IMR-90 (cell line): ENCODE measurements around the gene CUL9. TPM values are rescaled to one million over a fixed set of nuclear protein-coding genes. Genes with fewer than 3 reads are reported as not detected.
"Not testable (repeated sequence)": the region's sequence is repeated elsewhere in the genome, so short reads cannot be mapped to it uniquely, and the experiment has no call there.

Source experiments
- ATAC-seq: fragments of 200-7000 bp; cut with Tn5 transposase; 2 replicates; pipeline ENCODE4 v1.9.1; 2020; ENCODE audit warnings: low read depth, mild to moderate bottlenecking, moderate library complexity
- BruUV-seq: library from RNA; stranded (reverse); fragments of 400-500 nt; replicated peaks from 2 replicates; lab custom pipeline; 2021; lab: Mats Ljungman, UMichigan
- CTCF ChIA-PET: fragments of 300-600 bp; formaldehyde crosslinking; extraction: SDS; loops from one replicate; lab custom pipeline; 2021; ENCODE audit warnings: antibody characterized with exemption; lab: Yijun Ruan, JAX
- POLR2A ChIA-PET: fragments of 300-600 bp; sonication (Branson Sonifier 250); formaldehyde crosslinking; loops from one replicate; lab custom pipeline; 2022; ENCODE audit warnings: antibody characterized with exemption; ENCODE audit not compliant: unreplicated experiment; lab: Charles Lee
- DNase-seq: peaks from one replicate; pipeline ENCODE4 v3.0.0; 2013
- H2AFZ ChIP-seq: replicated peaks from 2 replicates; pipeline ENCODE3; 2013; ENCODE audit warnings: low read length, mild to moderate bottlenecking; ENCODE audit not compliant: poor library complexity
- H2AK5ac ChIP-seq: 2 replicates; pipeline ENCODE4 v1.6.1; 2013; ENCODE audit warnings: low read depth, low read length, inconsistent platforms
- H2AK9ac ChIP-seq: replicated peaks from 2 replicates; pipeline ENCODE3; 2013; ENCODE audit warnings: mild to moderate bottlenecking, low read depth, low read length, moderate library complexity; ENCODE audit not compliant: poor library complexity
- H2BK120ac ChIP-seq: 2 replicates; pipeline ENCODE4 v1.6.1; 2013; ENCODE audit warnings: low read depth, low read length, inconsistent platforms
- H2BK15ac ChIP-seq: 3 replicates; pipeline ENCODE4 v1.6.1; 2013; ENCODE audit warnings: low read depth, low read length, inconsistent platforms
- H2BK20ac ChIP-seq: 2 replicates; pipeline ENCODE4 v1.6.1; 2013; ENCODE audit warnings: low read depth, mild to moderate bottlenecking, inconsistent platforms, low read length, moderate library complexity
- H2BK5ac ChIP-seq: 2 replicates; pipeline ENCODE4 v1.6.1; 2013; ENCODE audit warnings: mild to moderate bottlenecking, low read depth, low read length, inconsistent platforms; ENCODE audit not compliant: poor library complexity, severe bottlenecking
- H3K14ac ChIP-seq: replicated peaks from 2 replicates; pipeline ENCODE4 v1.6.1; 2013; ENCODE audit warnings: low read depth, low read length, inconsistent platforms
- H3K18ac ChIP-seq: 2 replicates; pipeline ENCODE4 v1.6.1; 2013; ENCODE audit warnings: low read depth, low read length, control low read depth
- H3K23ac ChIP-seq: 2 replicates; pipeline ENCODE4 v1.6.1; 2013; ENCODE audit warnings: low read depth, low read length, inconsistent platforms
- H3K27ac ChIP-seq: 2 replicates; pipeline ENCODE4 v1.5.1; 2013; ENCODE audit warnings: mild to moderate bottlenecking, control low read depth, low read length; ENCODE audit not compliant: insufficient read depth
- H3K27me3 ChIP-seq: 2 replicates; pipeline ENCODE4 v1.6.1; 2013; ENCODE audit warnings: low read length; ENCODE audit not compliant: control insufficient read depth, insufficient read depth
- H3K36me3 ChIP-seq: 2 replicates; pipeline ENCODE4 v1.6.1; 2013; ENCODE audit warnings: low read length, mixed read lengths; ENCODE audit not compliant: control insufficient read depth, insufficient read depth
- H3K4ac ChIP-seq: 2 replicates; pipeline ENCODE4 v1.6.1; 2013; ENCODE audit warnings: low read depth, low read length, inconsistent platforms
- H3K4me1 ChIP-seq: 2 replicates; pipeline ENCODE4 v1.6.1; 2013; ENCODE audit warnings: low read length, mixed read lengths; ENCODE audit not compliant: control insufficient read depth, insufficient read depth
- H3K4me2 ChIP-seq: 2 replicates; pipeline ENCODE4 v1.6.1; 2013; ENCODE audit warnings: low read depth, mild to moderate bottlenecking, control low read depth, low read length, moderate library complexity
- H3K4me3 ChIP-seq: 2 replicates; pipeline ENCODE4 v1.5.1; 2013; ENCODE audit warnings: low read depth, mild to moderate bottlenecking, control low read depth, low read length, moderate library complexity; ENCODE audit not compliant: insufficient read depth
- H3K56ac ChIP-seq: 2 replicates; pipeline ENCODE4 v1.6.1; 2013; ENCODE audit warnings: low read length, inconsistent platforms; ENCODE audit not compliant: insufficient read depth; ENCODE audit errors: extremely low read depth
- H3K79me1 ChIP-seq, 2 experiments: 2 replicates each; pipeline ENCODE4 v1.6.1; 2013; ENCODE audit warnings: low read length in 2 of 2, inconsistent platforms in 1 of 2, low read depth in 1 of 2
- H3K9ac ChIP-seq: 2 replicates; pipeline ENCODE4 v1.6.1; 2013; ENCODE audit warnings: low read depth, low read length, control low read depth
- H3K9me1 ChIP-seq: 2 replicates; pipeline ENCODE4 v1.6.1; 2013; ENCODE audit warnings: low read length, inconsistent platforms; ENCODE audit not compliant: insufficient read depth
- H3K9me3 ChIP-seq: 2 replicates; pipeline ENCODE4 v1.6.1; 2013; ENCODE audit warnings: low read length; ENCODE audit not compliant: control insufficient read depth, insufficient read depth
- H4K20me1 ChIP-seq: 2 replicates; pipeline ENCODE4 v1.6.1; 2013; ENCODE audit warnings: low read length, inconsistent platforms; ENCODE audit not compliant: insufficient read depth
- H4K5ac ChIP-seq: 2 replicates; pipeline ENCODE4 v1.6.1; 2013; ENCODE audit warnings: mild to moderate bottlenecking, low read depth, low read length, control low read depth
- H4K8ac ChIP-seq, 2 experiments: 2 replicates each; pipeline ENCODE4 v1.6.1; 2013; ENCODE audit warnings: low read depth in 2 of 2, low read length in 2 of 2, control low read depth in 1 of 2, inconsistent platforms in 1 of 2
- H4K91ac ChIP-seq: 2 replicates; pipeline ENCODE4 v1.6.1; 2013; ENCODE audit warnings: low read depth, low read length, inconsistent platforms; ENCODE audit not compliant: insufficient read depth
- WGBS, 2 experiments: methylation state at CpG; one replicate each; pipeline versions ENCODE4 v1.1.5 to v1.1.7; 2013; ENCODE audit warnings: missing lambda C conversion rate in 2 of 2; ENCODE audit not compliant: insufficient read length in 1 of 2; ENCODE audit errors: extremely low coverage in 2 of 2; 5-methylcytosine and 5-hydroxymethylcytosine counted together
- dilution Hi-C: fragments of 300-500 bp; cut with HindIII; formaldehyde crosslinking; loops from one replicate; pipeline ENCODE4 v1.14.3; 2018; ENCODE audit warnings: low sequenced_read_pairs; ENCODE audit not compliant: unreplicated experiment
- in situ Hi-C: fragments of 300-500 bp; cut with MboI; formaldehyde crosslinking; loops from 3 replicates; pipeline ENCODE4 v1.14.3; 2019; ENCODE audit warnings: low sequenced_read_pairs, inconsistent platforms, mixed read lengths
- intact Hi-C: fragments of 100-400 bp; cut with micrococcal nuclease; formaldehyde crosslinking; loops from 2 replicates; pipeline ENCODE4 v1.10.0; 2022
- polyA plus RNA-seq, 3 experiments: library from polyadenylated mRNA; depleted of rRNA; stranded (reverse); fragments of >200 nt; gene quantifications; 2 replicates each; pipeline ENCODE4 v1.2.3, GENCODE V29; 2012; ENCODE audit warnings: low replicate concordance in 1 of 3
- total RNA-seq: library from RNA; depleted of rRNA; stranded (reverse); fragments of >200 nt; gene quantifications from 2 replicates; pipeline ENCODE4 v1.2.3, GENCODE V29; 2012

The CUL9 gene
- total and polyA plus RNA-seq, 2 of the 4 experiments (the other 2 are of a cell fraction) = 7.7 to 19.5 TPM

DNA sequence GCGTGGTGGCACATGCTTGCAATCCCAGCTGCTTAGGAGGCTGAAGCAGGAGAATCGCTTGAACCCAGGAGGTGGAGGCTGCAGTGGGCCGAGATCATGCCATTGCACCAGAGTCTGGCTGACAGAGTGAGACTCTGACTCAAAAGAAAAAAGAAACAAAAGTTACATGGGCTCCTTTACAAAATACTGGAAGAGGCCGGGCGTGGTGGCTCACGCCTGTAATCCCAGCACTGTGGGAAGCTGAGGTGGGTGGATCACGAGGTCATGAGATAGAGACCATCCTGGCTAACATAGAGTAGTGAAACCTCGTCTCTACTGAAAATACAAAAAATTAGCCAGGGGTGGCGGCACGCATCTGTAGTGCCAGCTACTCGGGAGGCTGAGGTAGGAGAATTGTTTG lies 42.0 kb upstream of the CUL9 start:
- H3K56ac ChIP-seq, BruUV-seq, H2AFZ ChIP-seq, H3K9me3 ChIP-seq, ATAC-seq, H2BK5ac ChIP-seq, H3K4me1 ChIP-seq, H4K20me1 ChIP-seq, H3K4me3 ChIP-seq, H2BK15ac ChIP-seq, H2AK5ac ChIP-seq, H4K91ac ChIP-seq, DNase-seq, H4K8ac ChIP-seq, H4K5ac ChIP-seq, H3K18ac ChIP-seq, H3K9me1 ChIP-seq, POLR2A ChIA-PET, H3K14ac ChIP-seq, H3K4ac ChIP-seq, H3K9ac ChIP-seq, CTCF ChIA-PET, H2BK20ac ChIP-seq, H3K4me2 ChIP-seq, H2AK9ac ChIP-seq, H2BK120ac ChIP-seq, H3K27me3 ChIP-seq, H3K23ac ChIP-seq, H3K27ac ChIP-seq, dilution Hi-C loops: not testable (repeated sequence)
- H3K79me1 ChIP-seq = peaks cover 0 to 17% of the 10 kb centered on the region in 2 experiments; a peak in 1 of 4 replicates
- H3K36me3 ChIP-seq = peaks cover 31% of the 10 kb centered on the region
- WGBS, 2 experiments = 98% methylated on average over 5 of the region's 11 CpGs; no CpG with 5 or more reads in 1 of the 2 experiments
- in situ Hi-C loops = loop anchor here (10.0 kb wide), 1 partner anchor 235 kb away; no protein-coding TSS in a partner anchor
- intact Hi-C loops = loop anchor here (5.0 kb wide), 1 partner anchor 88 kb away; the partner anchor contains the start of gene CUL7
